ENCODE measurements around the gene FOXP1.

FOXP1 gene

GRCh38 chr3:71464613-71465012 lies 118.9 kb downstream of the FOXP1 start:
- Histone ChIP-seq H3K9ac (ENCODE audit: low read length) (no peak overlapping the region), H3K27me3 (ENCODE audit: insufficient read depth, low read length) (no peaks in the 10 kb centered on the region), H4K91ac (ENCODE audit: low read depth, low read length) (no peak overlapping the region), H3K4me3 (ENCODE audit: low read depth, low read length) (no peak overlapping the region), H3K79me1 (ENCODE audit: low read length) (peaks cover 2% of the 10 kb centered on the region), H2BK5ac (ENCODE audit: low read depth, low read length, poor library complexity) (no peak overlapping the region), H3K14ac (ENCODE audit: low read length) (no peak overlapping the region), H3K4ac (ENCODE audit: low read depth, low read length) (no peak overlapping the region), H3K36me3 (ENCODE audit: control insufficient read depth in 1 of 2, insufficient read depth in 2 of 2, low read length in 2 of 2) (no peaks in the 10 kb centered on the region), H4K12ac (ENCODE audit: low read depth, low read length) (no peak overlapping the region), H4K8ac (ENCODE audit: low read depth, low read length) (no peak overlapping the region), H2BK120ac (ENCODE audit: insufficient read depth, low read length, poor library complexity) (no peak overlapping the region), H3K23ac (ENCODE audit: low read length) (no peak overlapping the region), H3K27ac (ENCODE audit: low read depth, low read length) (no peak overlapping the region), H2AK5ac (ENCODE audit: low read length) (peak overlapping the region; percentile 76), H3K4me2 (ENCODE audit: low read length) (no peak overlapping the region), H2AFZ (ENCODE audit: insufficient read depth, low read length, poor library complexity) (no peak overlapping the region), H2BK12ac (ENCODE audit: low read length) (peak overlapping the region; percentile 52), H3K4me1 (ENCODE audit: control insufficient read depth in 1 of 2, insufficient read depth in 2 of 2, low read length in 2 of 2) (peaks cover 0 to 13% of the 10 kb centered on the region in 2 experiments), H3K9me3 (ENCODE audit: insufficient read depth, low read depth, low read length) (no peaks in the 10 kb centered on the region), H3K79me2 (ENCODE audit: control insufficient read depth, insufficient read depth, low read length, poor library complexity) (no peaks in the 10 kb centered on the region), H3K18ac (ENCODE audit: low read length) (peak overlapping the region; percentile 33)
- no peak for DNase-seq
- no CpG with 5 or more reads among the region's 2 CpGs for WGBS (ENCODE audit: extremely low coverage, insufficient coverage, insufficient read length)

- Histone ChIP-seq H4K12ac (ENCODE audit: low read depth, low read length) (no peak overlapping the region), H3K9me3 (ENCODE audit: insufficient read depth, low read depth, low read length) (no peaks in the 10 kb centered on the region), H2AFZ (ENCODE audit: insufficient read depth, low read length, poor library complexity) (no peak overlapping the region), H3K9ac (ENCODE audit: low read length) (no peak overlapping the region), H2BK5ac (ENCODE audit: low read depth, low read length, poor library complexity) (no peak overlapping the region), H3K4me3 (ENCODE audit: low read depth, low read length) (no peak overlapping the region), H3K23ac (ENCODE audit: low read length) (no peak overlapping the region), H3K18ac (ENCODE audit: low read length) (no peak overlapping the region), H2AK5ac (ENCODE audit: low read length) (no peak overlapping the region), H3K4me2 (ENCODE audit: low read length) (no peak overlapping the region), H3K4ac (ENCODE audit: low read depth, low read length) (no peak overlapping the region), H2BK12ac (ENCODE audit: low read length) (no peak overlapping the region), H3K14ac (ENCODE audit: low read length) (no peak overlapping the region), H3K4me1 (ENCODE audit: control insufficient read depth in 1 of 2, insufficient read depth in 2 of 2, low read length in 2 of 2) (peaks cover 0 to 13% of the 10 kb centered on the region in 2 experiments), H4K91ac (ENCODE audit: low read depth, low read length) (no peak overlapping the region), H3K27ac (ENCODE audit: low read depth, low read length) (no peak overlapping the region), H4K8ac (ENCODE audit: low read depth, low read length) (no peak overlapping the region), H3K79me2 (ENCODE audit: control insufficient read depth, insufficient read depth, low read length, poor library complexity) (no peaks in the 10 kb centered on the region), H2BK120ac (ENCODE audit: insufficient read depth, low read length, poor library complexity) (no peak overlapping the region), H3K79me1 (ENCODE audit: low read length) (peaks cover 2% of the 10 kb centered on the region), H3K27me3 (ENCODE audit: insufficient read depth, low read length) (no peaks in the 10 kb centered on the region), H3K36me3 (ENCODE audit: control insufficient read depth in 1 of 2, insufficient read depth in 2 of 2, low read length in 2 of 2) (no peaks in the 10 kb centered on the region)
- no peak for DNase-seq
- WGBS (ENCODE audit: extremely low coverage, insufficient coverage, insufficient read length) = no CpG with 5 or more reads among the region's 3 CpGs
Observed at GRCh38 chr3:71463617-71464016, 119.9 kb downstream of the FOXP1 start.

- Histone ChIP-seq H4K91ac (ENCODE audit: low read depth, low read length) (peak overlapping the region; percentile 30), H3K27ac (ENCODE audit: low read depth, low read length) (peak overlapping the region; percentile 64), H3K79me2 (ENCODE audit: control insufficient read depth, insufficient read depth, low read length, poor library complexity) (no peaks in the 10 kb centered on the region), H3K4me3 (ENCODE audit: low read depth, low read length) (no peak overlapping the region), H3K18ac (ENCODE audit: low read length) (peak overlapping the region; percentile 8), H2AFZ (ENCODE audit: insufficient read depth, low read length, poor library complexity) (no peak overlapping the region), H3K27me3 (ENCODE audit: insufficient read depth, low read length) (no peaks in the 10 kb centered on the region), H2AK5ac (ENCODE audit: low read length) (no peak overlapping the region), H3K36me3 (ENCODE audit: control insufficient read depth in 1 of 2, insufficient read depth in 2 of 2, low read length in 2 of 2) (no peaks in the 10 kb centered on the region), H3K79me1 (ENCODE audit: low read length) (peaks cover 2% of the 10 kb centered on the region), H3K14ac (ENCODE audit: low read length) (peak overlapping the region; percentile 11), H3K4me1 (ENCODE audit: control insufficient read depth in 1 of 2, insufficient read depth in 2 of 2, low read length in 2 of 2) (peaks cover 0 to 13% of the 10 kb centered on the region in 2 experiments), H4K8ac (ENCODE audit: low read depth, low read length) (no peak overlapping the region), H2BK120ac (ENCODE audit: insufficient read depth, low read length, poor library complexity) (peak overlapping the region; percentile 38), H3K9me3 (ENCODE audit: insufficient read depth, low read depth, low read length) (no peaks in the 10 kb centered on the region), H2BK12ac (ENCODE audit: low read length) (peak overlapping the region; percentile 11), H3K4ac (ENCODE audit: low read depth, low read length) (no peak overlapping the region), H2BK5ac (ENCODE audit: low read depth, low read length, poor library complexity) (no peak overlapping the region), H3K4me2 (ENCODE audit: low read length) (no peak overlapping the region), H3K9ac (ENCODE audit: low read length) (no peak overlapping the region), H4K12ac (ENCODE audit: low read depth, low read length) (no peak overlapping the region), H3K23ac (ENCODE audit: low read length) (no peak overlapping the region)
- no peak for DNase-seq
- WGBS (ENCODE audit: extremely low coverage, insufficient coverage, insufficient read length) = no CpG with 5 or more reads among the region's 7 CpGs
Observed at GRCh38 chr3:71462586-71462985, 120.9 kb downstream of the FOXP1 start.

GRCh38 chr3:71461749-71462483 lies 121.6 kb downstream of the FOXP1 start:
- Histone ChIP-seq H3K27me3 (ENCODE audit: insufficient read depth, low read length) (no peaks in the 10 kb centered on the region), H3K79me2 (ENCODE audit: control insufficient read depth, insufficient read depth, low read length, poor library complexity) (no peaks in the 10 kb centered on the region), H3K79me1 (ENCODE audit: low read length) (peaks cover 2% of the 10 kb centered on the region), H3K23ac (ENCODE audit: low read length) (no peak overlapping the region), H2BK5ac (ENCODE audit: low read depth, low read length, poor library complexity) (no peak overlapping the region), H4K91ac (ENCODE audit: low read depth, low read length) (peak overlapping the region; percentile 38), H2BK12ac (ENCODE audit: low read length) (no peak overlapping the region), H3K9me3 (ENCODE audit: insufficient read depth, low read depth, low read length) (no peaks in the 10 kb centered on the region), H3K4me1 (ENCODE audit: control insufficient read depth in 1 of 2, insufficient read depth in 2 of 2, low read length in 2 of 2) (peaks cover 0 to 13% of the 10 kb centered on the region in 2 experiments), H4K8ac (ENCODE audit: low read depth, low read length) (peak overlapping the region; percentile 23), H2BK120ac (ENCODE audit: insufficient read depth, low read length, poor library complexity) (peak overlapping the region; percentile 38), H3K18ac (ENCODE audit: low read length) (no peak overlapping the region), H3K36me3 (ENCODE audit: control insufficient read depth in 1 of 2, insufficient read depth in 2 of 2, low read length in 2 of 2) (no peaks in the 10 kb centered on the region), H2AFZ (ENCODE audit: insufficient read depth, low read length, poor library complexity) (no peak overlapping the region), H3K9ac (ENCODE audit: low read length) (no peak overlapping the region), H3K4me2 (ENCODE audit: low read length) (peak overlapping the region; percentile 45), H3K27ac (ENCODE audit: low read depth, low read length) (peak overlapping the region; percentile 64), H3K14ac (ENCODE audit: low read length) (no peak overlapping the region), H3K4me3 (ENCODE audit: low read depth, low read length) (no peak overlapping the region), H3K4ac (ENCODE audit: low read depth, low read length) (no peak overlapping the region), H4K12ac (ENCODE audit: low read depth, low read length) (no peak overlapping the region), H2AK5ac (ENCODE audit: low read length) (no peak overlapping the region)
- WGBS (ENCODE audit: extremely low coverage, insufficient coverage, insufficient read length) = no CpG with 5 or more reads among the region's 9 CpGs
- DNase-seq = peak in 1 of 2 donors; percentile 67

Measured in trophoblast cell (in vitro differentiated cells and primary cell).